Measurements from ENCODE around the gene SSH2. TPM values are rescaled to one million over a fixed set of nuclear protein-coding genes. Genes with fewer than 3 reads are reported as not detected.

Gene SSH2
- total and polyA plus RNA-seq, 2 of the 13 experiments (the other 11 are each of a cell fraction or from before 2014, with no cell fraction given) = 6.0 to 6.4 TPM

DNA sequence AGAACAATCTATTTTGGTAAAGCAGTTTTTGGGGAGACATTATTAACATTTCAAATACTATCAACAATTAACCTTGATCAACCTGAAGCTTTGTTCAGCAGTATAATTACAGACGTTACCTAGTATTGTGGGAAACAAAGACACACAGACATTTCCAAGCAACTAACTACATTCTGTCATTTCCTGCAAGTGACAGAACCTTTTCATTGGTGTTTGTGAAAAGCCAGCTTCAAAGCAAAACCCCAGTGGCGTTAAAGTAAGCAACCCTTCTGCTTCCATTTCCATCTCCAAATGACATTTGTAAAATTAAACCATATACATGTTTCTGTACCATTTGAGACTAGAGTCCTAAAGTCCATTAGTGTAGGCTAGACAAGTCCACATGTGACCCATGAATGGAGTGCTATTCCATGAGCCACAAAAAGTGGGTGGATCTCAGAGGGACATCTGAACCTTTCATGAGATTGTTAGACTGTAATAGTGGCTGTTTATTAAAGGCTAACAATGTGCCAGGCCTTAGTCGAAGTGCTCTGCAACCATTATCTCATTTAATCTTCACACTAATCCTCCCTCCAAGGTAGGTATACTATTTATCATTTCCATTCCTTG is 101.2 kb downstream of the SSH2 start:
- POLR2A ChIA-PET = no interaction called here
- WGBS (ENCODE audit: low lambda C conversion rate) = 86% methylated on average over 3 of the region's 3 CpGs
- no peak for DNase-seq (ENCODE audit: low spot score)

DNA sequence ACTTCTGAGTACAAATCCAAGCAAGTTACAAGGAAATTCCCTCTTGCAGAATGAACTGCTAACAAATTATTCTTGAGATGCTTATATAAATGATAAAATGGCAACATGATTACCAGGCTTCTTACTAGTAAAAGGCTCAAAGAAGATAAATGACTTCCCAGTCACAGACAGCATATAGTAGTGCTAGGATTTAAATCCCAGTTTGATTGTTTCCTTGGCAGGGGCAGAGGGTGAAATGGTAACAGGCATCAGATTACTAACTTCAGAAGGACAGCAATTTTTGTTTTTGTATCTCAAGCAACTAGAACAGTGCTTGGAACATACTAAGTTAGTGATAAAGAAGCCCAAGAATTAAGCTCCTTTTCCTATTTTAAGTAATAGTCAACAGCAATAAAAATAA is 102.8 kb downstream of the SSH2 start:
- H3K9ac ChIP-seq (ENCODE audit: insufficient read depth, low read depth, low read length) = no peak overlapping the region
- no peak overlapping the region for H2AFZ ChIP-seq (ENCODE audit: low read length)
- H3K27ac ChIP-seq (ENCODE audit: extremely low read length, insufficient read depth, low read length) = no peak overlapping the region
- H3K4me3 ChIP-seq (replicated peaks in 1 of 3; ENCODE audit: insufficient read depth in 1 of 3, low read depth in 2 of 3, low read length in 3 of 3) = no peak overlapping the region
- ChIA-PET POLR2A (no interaction called here), CTCF (ENCODE audit: low intra/inter-chr PET ratio, low total read pairs) (no interaction called here)
- ATAC-seq = no peak
- H3K9me3 ChIP-seq (ENCODE audit: low read length) = no peaks in the 10 kb centered on the region
- no peak overlapping the region for H3K4me2 ChIP-seq (ENCODE audit: low read depth, low read length)
- BruUV-seq (replicated peaks) = no TSS peak
- peaks cover 23% of the 10 kb centered on the region for H3K4me1 ChIP-seq (ENCODE audit: insufficient read depth, low read length)
- H3K36me3 ChIP-seq (replicated peaks in 1 of 2; ENCODE audit: control insufficient read depth in 1 of 2, insufficient read depth in 2 of 2, low read length in 2 of 2) = no peaks in the 10 kb centered on the region
- H4K20me1 ChIP-seq (ENCODE audit: insufficient read depth, low read length) = no peaks in the 10 kb centered on the region
- in situ Hi-C loops (cut with HindIII; ENCODE audit: extremely low pct_ligation_motif_present, low pct_unique_long_range_greater_than_20kb) = no loop called here
- no peaks in the 10 kb centered on the region for H3K27me3 ChIP-seq (ENCODE audit: control insufficient read depth in 1 of 2, insufficient read depth in 2 of 2, low read length in 2 of 2)
- intact Hi-C loops (cut with micrococcal nuclease; ENCODE audit: unreplicated experiment) = no loop called here
- TF ChIP-seq, protein P1, sequence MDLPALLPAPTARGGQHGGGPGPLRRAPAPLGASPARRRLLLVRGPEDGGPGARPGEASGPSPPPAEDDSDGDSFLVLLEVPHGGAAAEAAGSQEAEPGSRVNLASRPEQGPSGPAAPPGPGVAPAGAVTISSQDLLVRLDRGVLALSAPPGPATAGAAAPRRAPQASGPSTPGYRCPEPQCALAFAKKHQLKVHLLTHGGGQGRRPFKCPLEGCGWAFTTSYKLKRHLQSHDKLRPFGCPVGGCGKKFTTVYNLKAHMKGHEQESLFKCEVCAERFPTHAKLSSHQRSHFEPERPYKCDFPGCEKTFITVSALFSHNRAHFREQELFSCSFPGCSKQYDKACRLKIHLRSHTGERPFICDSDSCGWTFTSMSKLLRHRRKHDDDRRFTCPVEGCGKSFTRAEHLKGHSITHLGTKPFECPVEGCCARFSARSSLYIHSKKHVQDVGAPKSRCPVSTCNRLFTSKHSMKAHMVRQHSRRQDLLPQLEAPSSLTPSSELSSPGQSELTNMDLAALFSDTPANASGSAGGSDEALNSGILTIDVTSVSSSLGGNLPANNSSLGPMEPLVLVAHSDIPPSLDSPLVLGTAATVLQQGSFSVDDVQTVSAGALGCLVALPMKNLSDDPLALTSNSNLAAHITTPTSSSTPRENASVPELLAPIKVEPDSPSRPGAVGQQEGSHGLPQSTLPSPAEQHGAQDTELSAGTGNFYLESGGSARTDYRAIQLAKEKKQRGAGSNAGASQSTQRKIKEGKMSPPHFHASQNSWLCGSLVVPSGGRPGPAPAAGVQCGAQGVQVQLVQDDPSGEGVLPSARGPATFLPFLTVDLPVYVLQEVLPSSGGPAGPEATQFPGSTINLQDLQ (CRISPR knock-in tag; IDR thresholded peaks at IDR 0.05) = no peak
- TF ChIP-seq ZNF674 (CRISPR knock-in tag; IDR thresholded peaks at IDR 0.05; ENCODE audit: low read depth) = no peak
- TF ChIP-seq MXD4 (CRISPR knock-in tag; IDR thresholded peaks at IDR 0.05) = no peak
- no peak for TF ChIP-seq EEA1 (CRISPR knock-in tag; IDR thresholded peaks at IDR 0.05; ENCODE audit: borderline replicate concordance)
- TF ChIP-seq, protein P2, sequence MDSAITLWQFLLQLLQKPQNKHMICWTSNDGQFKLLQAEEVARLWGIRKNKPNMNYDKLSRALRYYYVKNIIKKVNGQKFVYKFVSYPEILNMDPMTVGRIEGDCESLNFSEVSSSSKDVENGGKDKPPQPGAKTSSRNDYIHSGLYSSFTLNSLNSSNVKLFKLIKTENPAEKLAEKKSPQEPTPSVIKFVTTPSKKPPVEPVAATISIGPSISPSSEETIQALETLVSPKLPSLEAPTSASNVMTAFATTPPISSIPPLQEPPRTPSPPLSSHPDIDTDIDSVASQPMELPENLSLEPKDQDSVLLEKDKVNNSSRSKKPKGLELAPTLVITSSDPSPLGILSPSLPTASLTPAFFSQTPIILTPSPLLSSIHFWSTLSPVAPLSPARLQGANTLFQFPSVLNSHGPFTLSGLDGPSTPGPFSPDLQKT (CRISPR knock-in tag; IDR thresholded peaks at IDR 0.05; ENCODE audit: borderline replicate concordance) = no peak
- no peak for TF ChIP-seq ZNF296 (CRISPR knock-in tag; conservative IDR thresholded peaks at IDR 0.05)
- TF ChIP-seq, protein P3, sequence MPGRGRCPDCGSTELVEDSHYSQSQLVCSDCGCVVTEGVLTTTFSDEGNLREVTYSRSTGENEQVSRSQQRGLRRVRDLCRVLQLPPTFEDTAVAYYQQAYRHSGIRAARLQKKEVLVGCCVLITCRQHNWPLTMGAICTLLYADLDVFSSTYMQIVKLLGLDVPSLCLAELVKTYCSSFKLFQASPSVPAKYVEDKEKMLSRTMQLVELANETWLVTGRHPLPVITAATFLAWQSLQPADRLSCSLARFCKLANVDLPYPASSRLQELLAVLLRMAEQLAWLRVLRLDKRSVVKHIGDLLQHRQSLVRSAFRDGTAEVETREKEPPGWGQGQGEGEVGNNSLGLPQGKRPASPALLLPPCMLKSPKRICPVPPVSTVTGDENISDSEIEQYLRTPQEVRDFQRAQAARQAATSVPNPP (CRISPR knock-in tag; IDR thresholded peaks at IDR 0.05) = no peak
- TF ChIP-seq SMAD1 (CRISPR knock-in tag; IDR thresholded peaks at IDR 0.05; ENCODE audit: borderline replicate concordance, low read depth) = no peak
- TF ChIP-seq ZNF773 (CRISPR knock-in tag; IDR thresholded peaks at IDR 0.05; ENCODE audit: borderline replicate concordance) = no peak
- DNase-seq (ENCODE audit: low spot score) = no peak
- FAIRE-seq = no peak
- no peaks in the 10 kb centered on the region for H3K79me2 ChIP-seq (ENCODE audit: insufficient read depth, low read length)

More for the DNA sequence above, 101.2 kb downstream of the SSH2 start:
- no peak overlapping the region for H3K4me3 ChIP-seq (replicated peaks in 1 of 3; ENCODE audit: insufficient read depth in 1 of 3, low read depth in 2 of 3, low read length in 3 of 3)
- no peaks in the 10 kb centered on the region for H3K9me3 ChIP-seq (ENCODE audit: low read length)
- peaks cover 23% of the 10 kb centered on the region for H3K4me1 ChIP-seq (ENCODE audit: insufficient read depth, low read length)
- no TSS peak for BruUV-seq (replicated peaks)
- intact Hi-C loops (cut with micrococcal nuclease; ENCODE audit: unreplicated experiment) (no loop called here), in situ Hi-C loops (cut with HindIII; ENCODE audit: extremely low pct_ligation_motif_present, low pct_unique_long_range_greater_than_20kb) (no loop called here)
- H4K20me1 ChIP-seq (ENCODE audit: insufficient read depth, low read length) = no peaks in the 10 kb centered on the region
- H3K9ac ChIP-seq (ENCODE audit: insufficient read depth, low read depth, low read length) = no peak overlapping the region
- no peak overlapping the region for H3K4me2 ChIP-seq (ENCODE audit: low read depth, low read length)
- CTCF ChIA-PET (ENCODE audit: low intra/inter-chr PET ratio, low total read pairs) = no interaction called here
- no peak overlapping the region for H2AFZ ChIP-seq (ENCODE audit: low read length)
- no peak overlapping the region for H3K27ac ChIP-seq (ENCODE audit: extremely low read length, insufficient read depth, low read length)
- no peaks in the 10 kb centered on the region for H3K79me2 ChIP-seq (ENCODE audit: insufficient read depth, low read length)
- TF ChIP-seq HNRNPUL1 (IDR thresholded peaks at IDR 0.05; ENCODE audit: low read depth, low read length) = no peak
- no peak for TF ChIP-seq SPEN (CRISPR knock-in tag; IDR thresholded peaks at IDR 0.05; ENCODE audit: low read depth)
- no peak for TF ChIP-seq JUNB (CRISPR knock-in tag; IDR thresholded peaks at IDR 0.05; ENCODE audit: borderline replicate concordance)
- TF ChIP-seq ZNF230 (CRISPR knock-in tag; IDR thresholded peaks at IDR 0.05) = no peak
- no peak for TF ChIP-seq ZNF572 (CRISPR knock-in tag; IDR thresholded peaks at IDR 0.05)
- no peak for TF ChIP-seq SIX4 (CRISPR knock-in tag; IDR thresholded peaks at IDR 0.05)
- TF ChIP-seq BHLHE40 (IDR thresholded peaks at IDR 0.05; ENCODE audit: low read length) = no peak
- TF ChIP-seq ZNF678 (CRISPR knock-in tag; IDR thresholded peaks at IDR 0.05) = no peak
- TF ChIP-seq ETV6 (CRISPR knock-in tag; conservative IDR thresholded peaks at IDR 0.05) = no peak
- no peak for TF ChIP-seq ZNF672 (CRISPR knock-in tag; IDR thresholded peaks at IDR 0.05)
- H3K36me3 ChIP-seq (replicated peaks in 1 of 2; ENCODE audit: control insufficient read depth in 1 of 2, insufficient read depth in 2 of 2, low read length in 2 of 2) = no peaks in the 10 kb centered on the region
- ATAC-seq (no peak), FAIRE-seq (no peak)
- no peaks in the 10 kb centered on the region for H3K27me3 ChIP-seq (ENCODE audit: control insufficient read depth in 1 of 2, insufficient read depth in 2 of 2, low read length in 2 of 2)

All from HepG2 (cell line).